Vagina (tissue), 2 donors: Measurements from ENCODE around the gene FAM181A. TPM values are rescaled to one million over a fixed set of nuclear protein-coding genes. Genes with fewer than 3 reads are reported as not detected.
A peak's percentile ranks its signal among the peaks of the same experiment; 100 is the strongest.

Experiments used
- DNase-seq, 2 donors: peaks; one replicate each; pipeline ENCODE4 v3.0.0-alpha.2; 2017; ENCODE audit errors: extremely low spot score in 2 of 2
- H3K27ac ChIP-seq: fragments of 200-600 bp; sonication (generic); one replicate; pipeline ENCODE4 v1.5.1; 2019
- H3K27me3 ChIP-seq: fragments of 200-600 bp; sonication (generic); one replicate; pipeline ENCODE4 v1.5.1; 2019
- H3K36me3 ChIP-seq, 2 donors: fragments of 200-600 bp; sonication (generic); one replicate each; pipeline ENCODE4 v1.5.1; 2017 to 2019
- H3K4me1 ChIP-seq: fragments of 200-600 bp; sonication (generic); one replicate; pipeline ENCODE4 v1.5.1; 2019
- H3K4me3 ChIP-seq, 2 donors: fragments of 200-600 bp; sonication (generic); 1 replicate in 1 of 2; 2 replicates in 1 of 2; pipeline ENCODE4 v1.5.1; 2016 to 2019
- H3K9me3 ChIP-seq: fragments of 200-600 bp; sonication (generic); one replicate; pipeline ENCODE4 v1.5.1; 2019
- CTCF ChIP-seq, 3 experiments: fragments of 450-650 bp in 2 of 3; fragments of 200-600 bp in 1 of 3; sonication (generic) in 1 of 3; IDR thresholded peaks; one replicate each; pipeline ENCODE4 v1.5.1; 2017 to 2019; ENCODE audit warnings: antibody characterized with exemption in 3 of 3, mild to moderate bottlenecking in 2 of 3, moderate library complexity in 2 of 3
- POLR2A ChIP-seq, 2 donors: fragments of 450-650 bp; IDR thresholded peaks; one replicate each; pipeline ENCODE4 v1.6.1; 2017; ENCODE audit warnings: antibody characterized with exemption in 2 of 2, mild to moderate bottlenecking in 2 of 2, moderate library complexity in 2 of 2
- POLR2AphosphoS5 ChIP-seq, 2 donors: sonication (generic); formaldehyde crosslinking; IDR thresholded peaks; one replicate each; pipeline ENCODE4 v1.9.0; 2017; ENCODE audit warnings: antibody characterized with exemption in 2 of 2, mild to moderate bottlenecking in 2 of 2, low read depth in 1 of 2; ENCODE audit not compliant: insufficient read depth in 1 of 2
- intact Hi-C: fragments of 100-400 bp; cut with DNase I; formaldehyde crosslinking; loops from one replicate; pipeline ENCODE4 v1.15.1; 2023
- total RNA-seq: library from RNA; depleted of rRNA; stranded (reverse); fragments of >200 nt; gene quantifications from one replicate; pipeline ENCODE4 v1.2.3, GENCODE V29; 2016

The FAM181A gene
- total RNA-seq, 1 donor from 2014 or later = not detected

- H3K4me1 ChIP-seq = peaks cover 26% of the 10 kb centered on the region
- peak overlapping the region; percentile 50 for H3K27ac ChIP-seq
- no peak overlapping the region for H3K4me3 ChIP-seq
Observed at GRCh38 chr14:93964820-93965286, 37.7 kb downstream of the FAM181A start.

GRCh38 chr14:93965287-93965821 is 38.2 kb downstream of the FAM181A start:
- intact Hi-C loops = no loop called here
- no peaks in the 10 kb centered on the region for H3K9me3 ChIP-seq
- no peak overlapping the region for H3K4me3 ChIP-seq
- peak overlapping the region; percentile 50 for H3K27ac ChIP-seq
- no peak for TF ChIP-seq POLR2A (IDR thresholded peaks at IDR 0.05)
- no peak for TF ChIP-seq CTCF (IDR thresholded peaks at IDR 0.05)
- no peak for TF ChIP-seq POLR2AphosphoS5 (IDR thresholded peaks at IDR 0.05; ENCODE audit: insufficient read depth in 1 of 2, low read depth in 1 of 2)
- H3K4me1 ChIP-seq = peaks cover 26% of the 10 kb centered on the region
- no peak for DNase-seq
- H3K36me3 ChIP-seq = no peaks in the 10 kb centered on the region
- no peaks in the 10 kb centered on the region for H3K27me3 ChIP-seq

More at GRCh38 chr14:93964820-93965286, 37.7 kb downstream of the FAM181A start:
- intact Hi-C loops = no loop called here
- no peak for TF ChIP-seq POLR2A (IDR thresholded peaks at IDR 0.05)
- no peak for TF ChIP-seq CTCF (IDR thresholded peaks at IDR 0.05)
- no peak for TF ChIP-seq POLR2AphosphoS5 (IDR thresholded peaks at IDR 0.05; ENCODE audit: insufficient read depth in 1 of 2, low read depth in 1 of 2)
- DNase-seq = no peak
- Histone ChIP-seq H3K36me3 (no peaks in the 10 kb centered on the region), H3K9me3 (no peaks in the 10 kb centered on the region), H3K27me3 (no peaks in the 10 kb centered on the region)

GRCh38 chr14:93965946-93966474 is 38.9 kb downstream of the FAM181A start:
- Histone ChIP-seq H3K4me1 (peaks cover 33% of the 10 kb centered on the region), H3K9me3 (no peaks in the 10 kb centered on the region), H3K27me3 (no peaks in the 10 kb centered on the region), H3K36me3 (no peaks in the 10 kb centered on the region), H3K27ac (peak overlapping the region; percentile 50), H3K4me3 (no peak overlapping the region)
- no peak for TF ChIP-seq POLR2A (IDR thresholded peaks at IDR 0.05)
- no peak for TF ChIP-seq POLR2AphosphoS5 (IDR thresholded peaks at IDR 0.05; ENCODE audit: insufficient read depth in 1 of 2, low read depth in 1 of 2)
- no peak for TF ChIP-seq CTCF (IDR thresholded peaks at IDR 0.05)
- DNase-seq = no peak
- intact Hi-C loops = no loop called here

GRCh38 chr14:93967637-93968250 is 40.6 kb downstream of the FAM181A start:
- Histone ChIP-seq H3K27ac (no peak overlapping the region), H3K36me3 (no peaks in the 10 kb centered on the region), H3K27me3 (no peaks in the 10 kb centered on the region), H3K4me1 (peaks cover 36% of the 10 kb centered on the region), H3K4me3 (no peak overlapping the region), H3K9me3 (no peaks in the 10 kb centered on the region)
- intact Hi-C loops = no loop called here
- DNase-seq = no peak
- no peak for TF ChIP-seq CTCF (IDR thresholded peaks at IDR 0.05)
- TF ChIP-seq POLR2A (IDR thresholded peaks at IDR 0.05) = no peak
- TF ChIP-seq POLR2AphosphoS5 (IDR thresholded peaks at IDR 0.05; ENCODE audit: insufficient read depth in 1 of 2, low read depth in 1 of 2) = no peak
